ENCODE results near the gene INTS13. TPM values are rescaled to one million over a fixed set of nuclear protein-coding genes. Genes with fewer than 3 reads are reported as not detected.

Gene INTS13
- total RNA-seq, 5 donors from 2014 or later (not counting 1 experiment from before 2014, with no cell fraction given), result 19.7 to 26.0 (median 23.9) TPM

Other genes with a start within 250 kb of the INTS13 start
- gene ITPR2, start 104.8 kb downstream of the INTS13 start, total RNA-seq, result 10 to 100 TPM; 38.8 to 52.5 (median 44.5) TPM
- 10 to 100 TPM; 51.7 to 83.6 (median 71.3) TPM for gene FGFR1OP2, start 489 bp upstream of the INTS13 start, total RNA-seq
- gene TM7SF3, start 76.4 kb upstream of the INTS13 start, total RNA-seq, result 10 to 100 TPM; 24.9 to 30.6 (median 26.8) TPM
- gene MED21, start 84.6 kb upstream of the INTS13 start, total RNA-seq, result 10 to 100 TPM; 45.8 to 78.7 (median 47.5) TPM
- gene C12orf71, start 144.6 kb upstream of the INTS13 start, total RNA-seq, result not detected

All from T-cell (primary cell).